Measurements from ENCODE around the gene CLIP1.

- no peak for TF ChIP-seq CTCF (IDR thresholded peaks at IDR 0.05; ENCODE audit: low read length)
- TF ChIP-seq EZH2 (IDR thresholded peaks at IDR 0.05; ENCODE audit: borderline replicate concordance, low read length), result no peak
Measured at GRCh38 chr12:122392411-122392810, 30.1 kb downstream of the CLIP1 start.
